Measurements from ENCODE around the gene RFPL1. TPM values are rescaled to one million over a fixed set of nuclear protein-coding genes. Genes with fewer than 3 reads are reported as not detected.
A peak's percentile ranks its signal among the peaks of the same experiment; 100 is the strongest.
"Not testable (repeated sequence)": the region's sequence is repeated elsewhere in the genome, so short reads cannot be mapped to it uniquely, and the experiment has no call there.

Gene RFPL1
- total RNA-seq, 4 donors from 2014 or later, result not detected

- Histone ChIP-seq H3K9me3 (no peaks in the 10 kb centered on the region), H3K4me3 (replicated peaks in 1 of 3) (no peak overlapping the region), H3K27me3 (no peaks in the 10 kb centered on the region), H3K27ac (no peak overlapping the region), H3K36me3 (no peaks in the 10 kb centered on the region), H3K4me1 (peaks cover 0 to 6% of the 10 kb centered on the region in 2 donors)
- intact Hi-C loops (cut with DNase I), result no loop called here
- DNase-seq, result peak; percentile 69 to 74
- no peak for TF ChIP-seq POLR2A (IDR thresholded peaks at IDR 0.05)
- TF ChIP-seq CTCF (IDR thresholded peaks at IDR 0.05), result peak; percentile 33 to 83 (median 70)
- 12% methylated on average over 10 of the region's 10 CpGs for WGBS, 2 donors
Observed at GRCh38 chr22:29394931-29395581, 43.3 kb upstream of the RFPL1 start.

GRCh38 chr22:29396126-29396525, 42.3 kb upstream of the RFPL1 start:
- no peak for TF ChIP-seq POLR2A (IDR thresholded peaks at IDR 0.05)
- TF ChIP-seq CTCF (IDR thresholded peaks at IDR 0.05), result no peak

GRCh38 chr22:29397791-29398190, 40.6 kb upstream of the RFPL1 start:
- Histone ChIP-seq H3K36me3 (no peaks in the 10 kb centered on the region), H3K4me3 (replicated peaks in 1 of 3) (no peak overlapping the region), H3K27me3 (no peaks in the 10 kb centered on the region), H3K9me3 (no peaks in the 10 kb centered on the region), H3K27ac (no peak overlapping the region), H3K4me1 (no peaks in the 10 kb centered on the region)
- no peak for DNase-seq
- intact Hi-C loops (cut with DNase I), result no loop called here
- 91 to 97% methylated on average over 6 of the region's 6 CpGs for WGBS, 2 donors
- no peak for TF ChIP-seq CTCF (IDR thresholded peaks at IDR 0.05)
- TF ChIP-seq POLR2A (IDR thresholded peaks at IDR 0.05), result no peak

More at GRCh38 chr22:29396126-29396525, 42.3 kb upstream of the RFPL1 start:
- Histone ChIP-seq H3K9me3 (no peaks in the 10 kb centered on the region), H3K27me3 (no peaks in the 10 kb centered on the region), H3K27ac (no peak overlapping the region), H3K4me1 (peaks cover 0 to 5% of the 10 kb centered on the region in 2 donors), H3K36me3 (no peaks in the 10 kb centered on the region), H3K4me3 (replicated peaks in 1 of 3) (no peak overlapping the region)
- intact Hi-C loops (cut with DNase I), result no loop called here
- WGBS, 2 donors, result 57 to 62% methylated on average over 2 of the region's 2 CpGs
- DNase-seq, result no peak

GRCh38 chr22:29400576-29400975, 37.8 kb upstream of the RFPL1 start:
- Histone ChIP-seq H3K27ac (no peak overlapping the region), H3K36me3 (no peaks in the 10 kb centered on the region), H3K4me3 (replicated peaks in 1 of 3) (no peak overlapping the region), H3K4me1 (no peaks in the 10 kb centered on the region), H3K27me3 (no peaks in the 10 kb centered on the region), H3K9me3 (no peaks in the 10 kb centered on the region)
- intact Hi-C loops (cut with DNase I), result no loop called here
- no peak for DNase-seq
- 90 to 94% methylated on average over 2 of the region's 2 CpGs for WGBS, 2 donors
- TF ChIP-seq CTCF (IDR thresholded peaks at IDR 0.05), result no peak

- intact Hi-C loops (cut with DNase I); H3K4me1 ChIP-seq; H3K36me3 ChIP-seq; H3K27me3 ChIP-seq; H3K27ac ChIP-seq; H3K9me3 ChIP-seq; H3K4me3 ChIP-seq (replicated peaks in 1 of 3); DNase-seq: not testable (repeated sequence)
- WGBS, 2 donors, result 47 to 56% methylated on average over 6 of the region's 6 CpGs
Observed at GRCh38 chr22:29401538-29401937, 36.8 kb upstream of the RFPL1 start.

All from thyroid gland (tissue), 4 donors.